ENCODE data around the gene DLK1. TPM values are rescaled to one million over a fixed set of nuclear protein-coding genes. Genes with fewer than 3 reads are reported as not detected.

DLK1 gene
- total RNA-seq, 2 experiments from 2014 or later: not detected

- intact Hi-C loops (cut with micrococcal nuclease; ENCODE audit: unreplicated experiment): no loop called here
- no TSS peak for BruUV-seq (replicated peaks)
Observed at GRCh38 chr14:100686858-100687257, 39.8 kb upstream of the DLK1 start.

GRCh38 chr14:100687386-100687785 is 39.3 kb upstream of the DLK1 start:
- Histone ChIP-seq H3K4me2 (ENCODE audit: low read length) (no peak overlapping the region), H3K9me2 (ENCODE audit: insufficient read depth, low read length) (no peaks in the 10 kb centered on the region), H3K4me3 (ENCODE audit: low read depth, low read length, poor library complexity, severe bottlenecking) (no peak overlapping the region), H4K20me1 (ENCODE audit: insufficient read depth, low read length) (no peaks in the 10 kb centered on the region), H3K36me3 (ENCODE audit: insufficient read depth, low read length) (no peaks in the 10 kb centered on the region), H3K79me2 (ENCODE audit: insufficient read depth, low read depth, low read length) (no peaks in the 10 kb centered on the region), H3K9me3 (ENCODE audit: low read length) (no peaks in the 10 kb centered on the region), H3K27ac (ENCODE audit: low read depth, low read length, poor library complexity, severe bottlenecking) (no peak overlapping the region), H2AFZ (ENCODE audit: low read length) (no peak overlapping the region), H3K4me1 (ENCODE audit: insufficient read depth, low read length, poor library complexity, severe bottlenecking) (no peaks in the 10 kb centered on the region)
- no peak for DNase-seq (ENCODE audit: low spot score)
- ChIA-PET POLR2A (no interaction called here), CTCF (ENCODE audit: unreplicated experiment) (no interaction called here)
- no TSS peak for BruUV-seq (replicated peaks)
- intact Hi-C loops (cut with micrococcal nuclease; ENCODE audit: unreplicated experiment): no loop called here
- TF ChIP-seq EZH2phosphoT487 (IDR thresholded peaks at IDR 0.05; ENCODE audit: borderline replicate concordance, low read depth, low read length): no peak
- TF ChIP-seq, protein P1, sequence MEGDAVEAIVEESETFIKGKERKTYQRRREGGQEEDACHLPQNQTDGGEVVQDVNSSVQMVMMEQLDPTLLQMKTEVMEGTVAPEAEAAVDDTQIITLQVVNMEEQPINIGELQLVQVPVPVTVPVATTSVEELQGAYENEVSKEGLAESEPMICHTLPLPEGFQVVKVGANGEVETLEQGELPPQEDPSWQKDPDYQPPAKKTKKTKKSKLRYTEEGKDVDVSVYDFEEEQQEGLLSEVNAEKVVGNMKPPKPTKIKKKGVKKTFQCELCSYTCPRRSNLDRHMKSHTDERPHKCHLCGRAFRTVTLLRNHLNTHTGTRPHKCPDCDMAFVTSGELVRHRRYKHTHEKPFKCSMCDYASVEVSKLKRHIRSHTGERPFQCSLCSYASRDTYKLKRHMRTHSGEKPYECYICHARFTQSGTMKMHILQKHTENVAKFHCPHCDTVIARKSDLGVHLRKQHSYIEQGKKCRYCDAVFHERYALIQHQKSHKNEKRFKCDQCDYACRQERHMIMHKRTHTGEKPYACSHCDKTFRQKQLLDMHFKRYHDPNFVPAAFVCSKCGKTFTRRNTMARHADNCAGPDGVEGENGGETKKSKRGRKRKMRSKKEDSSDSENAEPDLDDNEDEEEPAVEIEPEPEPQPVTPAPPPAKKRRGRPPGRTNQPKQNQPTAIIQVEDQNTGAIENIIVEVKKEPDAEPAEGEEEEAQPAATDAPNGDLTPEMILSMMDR (conservative IDR thresholded peaks at IDR 0.05; ENCODE audit: low read length): no peak

More at GRCh38 chr14:100686858-100687257, 39.8 kb upstream of the DLK1 start:
- Histone ChIP-seq H3K27ac (ENCODE audit: low read depth, low read length, poor library complexity, severe bottlenecking) (no peak overlapping the region), H3K4me1 (ENCODE audit: insufficient read depth, low read length, poor library complexity, severe bottlenecking) (no peaks in the 10 kb centered on the region), H4K20me1 (ENCODE audit: insufficient read depth, low read length) (no peaks in the 10 kb centered on the region), H3K9me3 (ENCODE audit: low read length) (no peaks in the 10 kb centered on the region), H3K4me2 (ENCODE audit: low read length) (no peak overlapping the region), H2AFZ (ENCODE audit: low read length) (no peak overlapping the region), H3K79me2 (ENCODE audit: insufficient read depth, low read depth, low read length) (no peaks in the 10 kb centered on the region), H3K4me3 (ENCODE audit: low read depth, low read length, poor library complexity, severe bottlenecking) (no peak overlapping the region), H3K9me2 (ENCODE audit: insufficient read depth, low read length) (no peaks in the 10 kb centered on the region), H3K36me3 (ENCODE audit: insufficient read depth, low read length) (no peaks in the 10 kb centered on the region)
- TF ChIP-seq EZH2phosphoT487 (IDR thresholded peaks at IDR 0.05; ENCODE audit: borderline replicate concordance, low read depth, low read length): no peak
- TF ChIP-seq, protein P1 (conservative IDR thresholded peaks at IDR 0.05; ENCODE audit: low read length): no peak
- ChIA-PET CTCF (ENCODE audit: unreplicated experiment) (no interaction called here), POLR2A (no interaction called here)
- no peak for DNase-seq (ENCODE audit: low spot score)

DNA sequence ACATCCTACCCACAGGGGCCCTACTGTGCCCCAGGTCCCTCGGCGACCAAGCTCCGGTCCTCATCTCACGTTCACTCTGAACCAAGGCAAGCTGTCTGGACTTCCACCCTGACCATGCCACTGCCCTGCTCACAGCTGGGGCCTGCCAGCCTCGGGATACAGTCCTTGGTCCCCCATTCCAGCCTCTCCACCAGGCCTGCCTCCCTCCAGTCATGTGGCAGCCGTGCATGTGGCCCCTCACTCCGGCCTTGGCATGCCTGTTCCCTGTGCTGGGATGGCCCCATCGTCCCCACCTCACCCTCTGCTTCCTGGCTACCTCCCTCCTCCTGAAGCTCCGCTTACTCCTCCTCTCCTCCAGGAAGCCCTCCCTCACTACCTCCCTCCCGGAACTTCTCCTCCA is 38.6 kb upstream of the DLK1 start:
- DNase-seq (ENCODE audit: low spot score): no peak
- CTCF ChIA-PET (ENCODE audit: unreplicated experiment): no interaction called here
- no TSS peak for BruUV-seq (replicated peaks)

More for the DNA sequence above, 38.6 kb upstream of the DLK1 start:
- Histone ChIP-seq H3K27ac (ENCODE audit: low read depth, low read length, poor library complexity, severe bottlenecking) (no peak overlapping the region), H4K20me1 (ENCODE audit: insufficient read depth, low read length) (no peaks in the 10 kb centered on the region), H3K4me3 (ENCODE audit: low read depth, low read length, poor library complexity, severe bottlenecking) (no peak overlapping the region), H3K79me2 (ENCODE audit: insufficient read depth, low read depth, low read length) (no peaks in the 10 kb centered on the region), H3K4me2 (ENCODE audit: low read length) (no peak overlapping the region), H3K9me2 (ENCODE audit: insufficient read depth, low read length) (no peaks in the 10 kb centered on the region), H3K9me3 (ENCODE audit: low read length) (no peaks in the 10 kb centered on the region), H3K36me3 (ENCODE audit: insufficient read depth, low read length) (no peaks in the 10 kb centered on the region), H2AFZ (ENCODE audit: low read length) (no peak overlapping the region), H3K4me1 (ENCODE audit: insufficient read depth, low read length, poor library complexity, severe bottlenecking) (no peaks in the 10 kb centered on the region)
- TF ChIP-seq, protein P1 (conservative IDR thresholded peaks at IDR 0.05; ENCODE audit: low read length): no peak
- no peak for TF ChIP-seq EZH2phosphoT487 (IDR thresholded peaks at IDR 0.05; ENCODE audit: borderline replicate concordance, low read depth, low read length)
- POLR2A ChIA-PET: no interaction called here
- intact Hi-C loops (cut with micrococcal nuclease; ENCODE audit: unreplicated experiment): no loop called here

All from OCI-LY7 (cell line).